Thyroid gland (tissue), 4 donors: ENCODE data around the gene NGDN.

ENCODE experiments used
- CTCF ChIP-seq, 6 experiments: fragments of 200-600 bp in 3 of 6; fragments of 450-650 bp in 3 of 6; sonication (generic) in 3 of 6; IDR thresholded peaks; one replicate each; pipeline ENCODE4 v1.5.1; 2016 to 2019; ENCODE audit warnings: antibody characterized with exemption in 6 of 6, mild to moderate bottlenecking in 2 of 6, inconsistent platforms in 1 of 6, moderate library complexity in 1 of 6
- POLR2A ChIP-seq, 2 donors: fragments of 450-650 bp; IDR thresholded peaks; one replicate each; pipeline ENCODE4 v1.6.1; 2017; ENCODE audit warnings: antibody characterized with exemption in 2 of 2, mild to moderate bottlenecking in 2 of 2, moderate library complexity in 1 of 2

- no peak for TF ChIP-seq POLR2A (IDR thresholded peaks at IDR 0.05)
- no peak for TF ChIP-seq CTCF (IDR thresholded peaks at IDR 0.05)
Measured at GRCh38 chr14:23433457-23433856, 36.0 kb upstream of the NGDN start.
